H7 (cell line): Measurements from ENCODE around the gene ABLIM3. TPM values are rescaled to one million over a fixed set of nuclear protein-coding genes. Genes with fewer than 3 reads are reported as not detected.
A peak's percentile ranks its signal among the peaks of the same experiment; 100 is the strongest.

Source experiments
- DNase-seq: peaks from one replicate; pipeline ENCODE4 v3.0.0; 2012
- H3K27me3 ChIP-seq: 2 replicates; pipeline ENCODE4 v1.6.0; 2011; ENCODE audit warnings: mild to moderate bottlenecking, low read length; ENCODE audit not compliant: control insufficient read depth, insufficient read depth
- H3K36me3 ChIP-seq: replicated peaks from 2 replicates; pipeline ENCODE4 v1.5.1; 2011; ENCODE audit warnings: low read length; ENCODE audit not compliant: control insufficient read depth, insufficient read depth
- H3K4me3 ChIP-seq: 2 replicates; pipeline ENCODE4 v1.5.1; 2011; ENCODE audit warnings: low read depth, mild to moderate bottlenecking, control low read depth, low read length, moderate library complexity; ENCODE audit not compliant: insufficient read depth
- total RNA-seq: library from RNA; depleted of rRNA; stranded (reverse); fragments of >200 nt; shearing (Covaris generic); gene quantifications from 2 replicates; pipeline ENCODE4 v1.2.3, GENCODE V29; 2014

The ABLIM3 gene
- total RNA-seq, 1 experiment from 2014 or later = 0.03 TPM

- H3K27me3 ChIP-seq = peaks cover 13% of the 10 kb centered on the region
- peak; percentile 64 for DNase-seq
- peak overlapping the region; percentile 47 for H3K4me3 ChIP-seq
- H3K36me3 ChIP-seq = no peaks in the 10 kb centered on the region
Observed at GRCh38 chr5:149141957-149142851, 911 bp downstream of the ABLIM3 start.

- Histone ChIP-seq H3K36me3 (no peaks in the 10 kb centered on the region), H3K27me3 (peaks cover 13% of the 10 kb centered on the region), H3K4me3 (no peak overlapping the region)
- DNase-seq = no peak
Observed at GRCh38 chr5:149143470-149143869, 2.2 kb downstream of the ABLIM3 start.

DNA sequence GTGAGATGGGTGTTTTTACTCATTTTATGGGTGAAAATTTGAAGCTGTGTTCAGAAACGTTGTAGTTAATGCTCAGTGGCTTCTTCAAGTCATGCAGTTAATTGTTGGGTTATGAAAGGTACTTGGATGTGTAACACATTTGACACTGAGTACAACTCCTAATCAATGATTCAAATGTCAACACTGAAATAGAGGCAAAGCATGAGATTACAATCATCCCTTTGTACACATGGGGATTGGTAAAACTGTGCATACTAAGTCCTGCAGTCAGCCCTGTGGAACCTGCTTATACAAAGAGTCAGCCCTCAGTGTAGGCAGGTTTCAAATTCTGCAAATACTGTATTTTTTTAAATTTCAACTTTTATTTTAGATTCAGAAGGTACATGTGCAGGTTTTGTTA, 3.3 kb downstream of the ABLIM3 start:
- Histone ChIP-seq H3K36me3 (no peaks in the 10 kb centered on the region), H3K27me3 (peaks cover 13% of the 10 kb centered on the region), H3K4me3 (no peak overlapping the region)
- DNase-seq = no peak

GRCh38 chr5:149145138-149145537, 3.8 kb downstream of the ABLIM3 start:
- no peak for DNase-seq
- Histone ChIP-seq H3K4me3 (no peak overlapping the region), H3K36me3 (no peaks in the 10 kb centered on the region), H3K27me3 (peaks cover 13% of the 10 kb centered on the region)

DNA sequence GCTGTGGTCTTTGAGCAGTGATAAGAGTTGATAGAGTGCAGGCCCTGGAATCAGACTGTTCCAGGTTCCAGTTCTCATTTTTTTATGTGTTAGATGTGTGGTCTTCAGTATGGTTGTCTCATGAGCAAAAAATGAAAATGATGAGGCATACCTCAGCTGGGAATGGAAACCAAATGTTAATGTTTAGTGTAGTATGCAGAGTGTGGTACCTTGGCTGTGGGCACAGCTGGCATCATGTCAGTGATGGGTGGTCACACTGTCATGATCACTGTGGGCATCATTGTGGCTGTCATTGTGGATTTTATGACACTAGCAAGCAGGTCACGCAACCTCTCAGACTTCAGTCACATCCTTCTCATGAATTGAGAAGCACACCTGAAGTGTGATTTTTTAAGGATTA, 6.4 kb downstream of the ABLIM3 start:
- no peak for DNase-seq
- no peaks in the 10 kb centered on the region for H3K36me3 ChIP-seq
- no peak overlapping the region for H3K4me3 ChIP-seq
- H3K27me3 ChIP-seq = peaks cover 1% of the 10 kb centered on the region; the same call in 1 of the 2 replicates

DNA sequence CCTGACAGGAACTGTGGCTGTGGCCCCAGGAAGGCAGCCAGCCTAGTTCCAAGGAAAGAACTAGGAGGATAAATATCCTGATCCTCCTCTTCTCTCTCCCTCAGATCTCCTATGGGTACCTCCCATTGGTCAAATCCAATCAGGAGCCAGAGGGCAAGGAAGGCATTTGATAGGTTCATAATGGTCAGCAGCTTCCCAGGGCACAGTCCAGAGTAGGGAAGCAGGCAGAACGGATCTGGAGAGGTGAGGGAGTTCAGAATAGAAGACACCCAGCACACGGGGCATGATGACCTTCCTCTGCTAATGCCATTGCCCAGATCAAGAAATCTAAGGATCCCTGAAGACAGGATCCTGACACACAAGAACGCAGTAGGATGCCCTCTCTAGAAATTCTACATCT, 8.6 kb downstream of the ABLIM3 start:
- Histone ChIP-seq H3K4me3 (no peak overlapping the region), H3K36me3 (no peaks in the 10 kb centered on the region), H3K27me3 (no peaks in the 10 kb centered on the region)
- DNase-seq = no peak

DNA sequence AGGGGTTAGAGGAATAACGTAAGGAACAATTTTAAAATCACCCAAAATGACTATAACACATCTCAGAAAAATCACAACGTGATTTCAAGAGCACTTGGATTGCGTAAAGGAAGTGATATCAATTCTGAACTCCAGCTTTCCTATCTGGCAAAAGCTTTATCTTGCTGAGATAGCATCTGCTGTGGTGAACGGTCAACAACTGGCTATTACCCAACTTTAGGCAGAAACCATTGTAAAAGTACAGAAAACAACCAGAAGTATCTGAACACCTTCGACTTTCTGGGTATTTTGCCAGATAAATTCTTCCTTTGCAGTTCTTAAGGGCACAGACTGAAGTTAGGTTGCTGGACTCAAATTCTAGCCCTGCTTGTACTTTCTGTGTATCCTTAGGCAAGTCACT, 9.2 kb downstream of the ABLIM3 start:
- no peaks in the 10 kb centered on the region for H3K27me3 ChIP-seq
- no peak for DNase-seq
- H3K36me3 ChIP-seq = no peaks in the 10 kb centered on the region
- H3K4me3 ChIP-seq = no peak overlapping the region

GRCh38 chr5:149151717-149152116, 10.4 kb downstream of the ABLIM3 start:
- Histone ChIP-seq H3K27me3 (no peaks in the 10 kb centered on the region), H3K4me3 (no peak overlapping the region), H3K36me3 (no peaks in the 10 kb centered on the region)
- peak; percentile 28 for DNase-seq

DNA sequence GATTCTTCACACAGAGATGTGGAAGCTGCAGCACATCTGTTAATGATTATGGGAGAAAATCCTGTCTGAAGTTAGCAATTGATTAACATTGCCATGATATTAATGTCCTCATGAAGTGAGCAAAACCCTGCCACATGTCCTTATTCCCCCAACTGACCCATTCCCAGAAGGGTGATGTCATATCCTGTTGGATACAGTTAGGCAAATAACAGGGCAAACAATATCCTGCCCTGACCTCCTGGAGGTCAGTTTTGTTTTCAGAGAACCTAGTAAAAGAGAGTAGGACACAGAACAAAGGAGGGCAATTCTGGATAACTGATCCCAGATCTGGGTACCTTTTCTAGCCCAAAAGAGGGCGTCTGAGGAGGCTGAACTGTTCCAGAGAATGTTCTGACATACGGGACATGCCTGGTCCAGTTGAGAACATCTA, 11.0 kb downstream of the ABLIM3 start:
- H3K27me3 ChIP-seq = no peaks in the 10 kb centered on the region
- no peak overlapping the region for H3K4me3 ChIP-seq
- no peak for DNase-seq
- H3K36me3 ChIP-seq = no peaks in the 10 kb centered on the region

DNA sequence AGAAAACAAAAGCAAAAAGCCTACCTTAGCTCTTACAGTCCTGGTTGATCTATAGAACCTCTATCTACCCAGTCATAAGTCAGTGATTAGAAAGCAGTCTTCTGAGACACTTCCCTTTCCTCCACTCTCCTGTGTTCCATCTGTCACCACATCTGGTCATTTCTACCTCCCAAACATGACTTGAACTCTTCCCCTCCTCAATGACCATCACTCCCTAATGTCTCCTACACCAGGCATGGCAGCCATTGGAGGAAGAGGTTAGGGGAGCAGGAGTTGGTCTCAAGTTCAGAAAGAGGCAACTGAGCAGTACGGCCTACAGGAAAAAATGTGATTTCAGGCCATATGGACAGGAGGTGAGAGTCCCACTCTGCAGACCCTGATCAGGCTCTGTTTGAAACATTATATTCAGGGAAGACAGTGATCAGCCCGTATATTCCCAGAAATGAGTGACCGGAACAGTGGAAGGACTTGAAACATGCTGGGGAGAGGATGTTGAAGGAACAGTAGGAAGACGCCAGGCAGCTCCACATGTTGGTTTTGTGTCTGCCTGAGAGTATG, 12.0 kb downstream of the ABLIM3 start:
- DNase-seq = no peak
- no peaks in the 10 kb centered on the region for H3K36me3 ChIP-seq
- H3K27me3 ChIP-seq = no peaks in the 10 kb centered on the region
- H3K4me3 ChIP-seq = no peak overlapping the region

DNA sequence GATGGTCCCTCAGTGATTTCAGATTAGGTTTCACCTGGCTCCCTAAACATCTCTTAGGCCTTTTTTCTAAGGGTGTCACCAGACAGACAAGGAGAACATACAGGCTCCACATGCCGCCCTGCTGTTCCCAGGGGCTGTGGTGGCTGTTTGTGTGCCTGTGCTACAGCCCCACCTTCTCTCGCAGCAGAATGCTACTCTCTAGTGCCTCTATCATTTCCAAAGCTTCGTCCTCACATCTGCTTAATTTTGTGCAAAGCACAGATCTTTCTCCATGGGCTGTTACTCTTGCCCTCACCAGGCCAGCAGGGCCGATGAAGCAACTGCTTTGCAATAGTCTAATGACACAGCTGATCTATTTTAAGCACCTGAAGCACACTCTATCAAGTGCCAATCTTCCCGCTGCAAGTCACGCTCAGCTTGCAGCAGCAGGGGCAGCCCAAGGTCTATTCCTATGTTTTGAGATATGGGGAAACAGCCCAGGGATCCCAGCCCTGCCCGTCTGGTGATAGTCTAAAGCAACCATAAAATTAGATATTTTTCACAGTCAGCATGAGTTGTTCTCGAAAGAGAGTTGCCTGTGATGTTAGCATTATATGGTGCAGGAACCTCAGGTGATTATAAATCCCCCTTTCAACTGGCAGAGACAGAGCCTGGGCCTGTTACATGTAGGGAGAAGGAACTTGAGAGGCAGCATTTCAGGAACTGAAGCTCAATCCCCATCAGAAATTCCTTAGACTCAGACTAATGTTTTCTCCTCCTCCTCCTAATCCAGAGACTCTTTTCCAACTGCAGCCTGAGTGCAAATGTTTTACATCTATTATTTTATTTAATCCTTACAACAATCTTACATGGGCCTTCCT, 12.7 kb downstream of the ABLIM3 start:
- no peaks in the 10 kb centered on the region for H3K36me3 ChIP-seq
- DNase-seq = no peak
- no peak overlapping the region for H3K4me3 ChIP-seq
- H3K27me3 ChIP-seq = no peaks in the 10 kb centered on the region

DNA sequence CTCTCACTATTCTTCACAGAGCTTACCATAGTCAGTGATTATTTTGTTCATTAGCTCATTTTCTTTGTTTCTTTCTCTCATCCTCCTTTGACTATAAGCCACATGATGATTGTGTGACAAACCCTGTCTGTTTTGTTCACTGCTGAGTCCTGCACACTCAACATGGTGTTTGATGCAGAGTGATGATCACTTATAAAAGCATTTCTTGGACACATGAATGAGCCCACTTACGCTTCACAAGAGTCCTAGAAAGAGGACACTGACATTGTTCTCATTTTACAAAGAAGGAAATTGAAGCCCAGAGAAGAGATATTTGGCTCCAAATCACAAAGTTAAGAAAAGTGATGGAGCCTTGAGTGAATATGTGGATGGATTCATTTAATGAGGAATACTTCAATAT, 13.4 kb downstream of the ABLIM3 start:
- no peaks in the 10 kb centered on the region for H3K36me3 ChIP-seq
- no peaks in the 10 kb centered on the region for H3K27me3 ChIP-seq
- DNase-seq = no peak
- H3K4me3 ChIP-seq = no peak overlapping the region

DNA sequence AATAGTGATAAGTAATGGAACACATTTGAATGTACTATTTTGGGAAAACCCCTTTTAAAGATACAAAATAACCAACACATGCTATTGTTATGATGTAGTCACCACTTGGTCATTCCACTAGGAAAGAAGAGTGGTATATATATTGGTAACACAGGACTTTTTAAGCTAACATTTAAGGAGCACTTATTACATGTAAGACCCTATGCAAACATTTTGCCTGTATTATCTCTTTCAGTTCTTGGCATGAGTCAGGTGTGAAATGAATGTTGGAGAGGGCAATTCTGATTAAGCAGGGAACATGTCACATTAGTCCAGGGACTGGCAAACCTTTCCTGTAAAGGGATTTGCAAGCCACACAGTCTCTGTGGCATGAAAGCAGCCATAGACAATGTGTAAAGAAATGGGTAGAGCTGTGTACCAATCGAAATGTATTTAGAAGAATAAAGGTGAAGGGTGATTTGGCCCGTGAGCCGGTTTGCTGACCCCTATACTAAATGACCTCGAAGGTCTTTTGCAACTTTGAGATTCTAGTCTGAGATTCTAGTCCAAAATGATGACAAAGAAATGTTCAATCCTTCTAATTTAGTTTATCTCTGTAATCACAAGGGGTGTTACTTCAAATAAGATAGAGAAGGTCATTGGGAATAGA, 15.3 kb downstream of the ABLIM3 start:
- DNase-seq = no peak
- Histone ChIP-seq H3K27me3 (no peaks in the 10 kb centered on the region), H3K36me3 (no peaks in the 10 kb centered on the region), H3K4me3 (no peak overlapping the region)

- H3K36me3 ChIP-seq = no peaks in the 10 kb centered on the region
- H3K27me3 ChIP-seq = no peaks in the 10 kb centered on the region
- no peak overlapping the region for H3K4me3 ChIP-seq
- DNase-seq = peak; percentile 30
Observed at GRCh38 chr5:149157330-149157729, 16.0 kb downstream of the ABLIM3 start.
